Superior temporal gyrus (tissue), 1 donor: ENCODE measurements around the gene STMND1.
"Not testable (repeated sequence)": the region's sequence is repeated elsewhere in the genome, so short reads cannot be mapped to it uniquely, and the experiment has no call there.

Source experiments
- DNase-seq: peaks from one replicate; pipeline ENCODE4 v3.0.0-alpha.2; 2016; ENCODE audit errors: extremely low spot score

The STMND1 gene

GRCh38 chr6:17101422-17102257 is at the start of gene STMND1:
STMND1 (plus strand) TSS chr6:17102050; CDS start chr6:17102258, 208 bp downstream.
- DNase-seq: peak; percentile 22

- DNase-seq: no peak
Observed at GRCh38 chr6:17054647-17055046, 47.2 kb upstream of the STMND1 start.

- no peak for DNase-seq
Observed at GRCh38 chr6:17057322-17057721, 44.5 kb upstream of the STMND1 start.

- no peak for DNase-seq
Observed at GRCh38 chr6:17058550-17058949, 43.3 kb upstream of the STMND1 start.

- DNase-seq: no peak
Observed at GRCh38 chr6:17059022-17059421, 42.8 kb upstream of the STMND1 start.

- no peak for DNase-seq
Observed at GRCh38 chr6:17059850-17060249, 42.0 kb upstream of the STMND1 start.

- DNase-seq: no peak
Observed at GRCh38 chr6:17061097-17061496, 40.8 kb upstream of the STMND1 start.

- no peak for DNase-seq
Observed at GRCh38 chr6:17062871-17063440, 38.9 kb upstream of the STMND1 start.

GRCh38 chr6:17064975-17065374 is 36.9 kb upstream of the STMND1 start:
- DNase-seq: no peak

- no peak for DNase-seq
Observed at GRCh38 chr6:17066610-17067009, 35.2 kb upstream of the STMND1 start.

- DNase-seq: not testable (repeated sequence)
Observed at GRCh38 chr6:17068972-17069371, 32.9 kb upstream of the STMND1 start.

GRCh38 chr6:17070400-17070799 is 31.4 kb upstream of the STMND1 start:
- DNase-seq: not testable (repeated sequence)

- DNase-seq: not testable (repeated sequence)
Observed at GRCh38 chr6:17073596-17073995, 28.3 kb upstream of the STMND1 start.

GRCh38 chr6:17081273-17081672 is 20.6 kb upstream of the STMND1 start:
- DNase-seq: no peak

GRCh38 chr6:17081860-17082508 is 19.9 kb upstream of the STMND1 start:
- peak; percentile 56 for DNase-seq

GRCh38 chr6:17083397-17083796 is 18.5 kb upstream of the STMND1 start:
- no peak for DNase-seq

GRCh38 chr6:17086469-17086868 is 15.4 kb upstream of the STMND1 start:
- peak; percentile 95 for DNase-seq

GRCh38 chr6:17088091-17088611 is 13.7 kb upstream of the STMND1 start:
- DNase-seq: no peak

- no peak for DNase-seq
Observed at GRCh38 chr6:17091122-17091521, 10.7 kb upstream of the STMND1 start.

GRCh38 chr6:17093686-17094085 is 8.2 kb upstream of the STMND1 start:
- DNase-seq: no peak

- no peak for DNase-seq
Observed at GRCh38 chr6:17096096-17096495, 5.8 kb upstream of the STMND1 start.

GRCh38 chr6:17096652-17097051 is 5.2 kb upstream of the STMND1 start:
- peak; percentile 96 for DNase-seq

GRCh38 chr6:17097982-17098381 is 3.9 kb upstream of the STMND1 start:
- no peak for DNase-seq
